Activated CD4-positive, alpha-beta memory T cell treated with anti-CD3 and anti-CD28 coated beads for 36 hours (primary cell): ENCODE data around the gene ATXN10. TPM values are rescaled to one million over a fixed set of nuclear protein-coding genes. Genes with fewer than 3 reads are reported as not detected.
"Not testable (repeated sequence)": the region's sequence is repeated elsewhere in the genome, so short reads cannot be mapped to it uniquely, and the experiment has no call there.

Experiments
- CTCF ChIA-PET: fragments of 350-600 bp; sonication (Branson Sonifier 250); formaldehyde crosslinking; loops from one replicate; lab custom pipeline; 2021; ENCODE audit warnings: antibody characterized with exemption, inconsistent platforms; lab: Charles Lee
- POLR2A ChIA-PET: fragments of 350-600 bp; sonication (Branson Sonifier 250); formaldehyde crosslinking; loops from one replicate; lab custom pipeline; 2021; ENCODE audit warnings: antibody characterized with exemption; lab: Charles Lee
- DNase-seq: peaks from one replicate; pipeline ENCODE4 v3.0.0-alpha.2; 2020
- H3K27ac Mint-ChIP-seq: one replicate; pipeline ENCODE4 v1.8.0; 2021; ENCODE audit warnings: mixed read lengths
- H3K27me3 Mint-ChIP-seq: one replicate; pipeline ENCODE4 v1.8.0; 2021; ENCODE audit warnings: mixed read lengths
- H3K36me3 Mint-ChIP-seq: one replicate; pipeline ENCODE4 v1.8.0; 2021; ENCODE audit warnings: mixed read lengths
- H3K4me1 Mint-ChIP-seq: one replicate; pipeline ENCODE4 v1.8.0; 2021; ENCODE audit warnings: low read depth, mixed read lengths
- H3K4me3 Mint-ChIP-seq: one replicate; pipeline ENCODE4 v1.8.0; 2021; ENCODE audit warnings: mild to moderate bottlenecking, mixed read lengths
- H3K9me3 Mint-ChIP-seq: one replicate; pipeline ENCODE4 v1.8.0; 2021; ENCODE audit warnings: mixed read lengths
- intact Hi-C: fragments of 100-400 bp; cut with micrococcal nuclease; formaldehyde crosslinking; loops from one replicate; pipeline ENCODE4 v1.15.1; 2023
- total RNA-seq, 2 experiments: library from RNA; stranded (reverse); gene quantifications; one replicate each; pipeline ENCODE4 v1.2.3, GENCODE V29; 2021

The ATXN10 gene
- total RNA-seq, 2 experiments from 2014 or later: 88.6 to 89.9 TPM

GRCh38 chr22:45670981-45671782, 452 bp upstream of the ATXN10 start:
- peak overlapping the region; percentile 83 for H3K4me3 Mint-ChIP-seq
- H3K36me3 Mint-ChIP-seq: peaks cover 6% of the 10 kb centered on the region
- peaks cover 5% of the 10 kb centered on the region for H3K27me3 Mint-ChIP-seq
- intact Hi-C loops: no loop called here
- ChIA-PET CTCF (interaction anchor here (1.2 kb wide), 1 partner anchor 335 kb away, joined by 3 read pairs; no protein-coding TSS in a partner anchor), POLR2A (interaction anchor here (0.6 to 1.2 kb wide), 4 partner anchors 14 to 29 kb away, joined by 3 to 4 read pairs (median 3); no protein-coding TSS in a partner anchor)
- DNase-seq: peak; percentile 13
- peak overlapping the region; percentile 78 for H3K27ac Mint-ChIP-seq
- no peaks in the 10 kb centered on the region for H3K9me3 Mint-ChIP-seq
- peaks cover 27% of the 10 kb centered on the region for H3K4me1 Mint-ChIP-seq

DNA sequence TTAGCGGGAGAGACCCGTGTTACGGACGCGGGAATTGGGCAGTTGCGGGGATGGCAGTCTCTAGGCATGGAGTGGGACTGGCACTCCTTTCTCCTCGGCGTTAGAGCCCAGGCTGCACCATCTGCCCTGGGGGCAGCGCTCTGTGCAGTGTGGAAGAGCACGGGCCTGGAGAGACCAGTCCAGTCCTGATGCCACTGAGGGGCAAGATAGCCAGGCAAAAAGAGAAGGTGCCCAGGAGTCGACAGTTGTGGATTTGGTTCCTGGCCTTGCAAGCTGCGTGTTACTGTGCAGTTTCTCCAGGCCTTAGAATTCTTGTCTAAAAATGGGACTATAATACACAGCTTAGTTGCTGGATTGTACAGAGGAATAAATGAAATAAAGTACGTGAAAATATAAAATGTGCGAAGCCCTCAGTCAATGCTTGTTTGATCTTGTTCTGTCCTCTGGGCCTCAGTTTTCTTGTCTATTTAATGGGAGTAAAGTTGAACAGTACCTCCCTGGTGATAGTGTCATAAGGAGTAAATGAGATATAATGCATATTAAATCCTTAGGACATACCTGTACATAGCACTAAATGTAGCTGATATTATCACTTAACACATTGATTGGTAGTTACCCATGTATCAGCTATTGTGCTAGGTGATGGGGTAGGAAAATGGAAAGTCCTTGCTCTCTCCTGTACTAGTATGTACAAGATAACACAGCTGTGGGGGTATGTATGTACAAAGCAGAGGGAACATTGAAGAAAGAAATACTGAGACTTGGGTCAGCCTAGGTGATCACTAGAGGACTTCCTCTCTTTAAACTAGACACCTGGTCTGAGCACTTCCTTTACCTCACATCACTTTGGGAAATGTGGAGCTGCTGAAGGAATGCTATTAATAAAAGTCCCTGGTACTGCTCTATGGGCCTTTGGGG, 1.2 kb downstream of the ATXN10 start:
- Mint-ChIP-seq H3K27ac (peak overlapping the region; percentile 58), H3K27me3 (no peaks in the 10 kb centered on the region), H3K4me1 (peaks cover 36% of the 10 kb centered on the region), H3K36me3 (peaks cover 10% of the 10 kb centered on the region), H3K9me3 (no peaks in the 10 kb centered on the region), H3K4me3 (peak overlapping the region; percentile 91)
- CTCF ChIA-PET: interaction anchor here (0.6 to 0.9 kb wide), 2 partner anchors 27 to 509 kb away, joined by 3 read pairs; partner anchors contain the start of gene NUP50
- no peak for DNase-seq
- intact Hi-C loops: no loop called here
- POLR2A ChIA-PET: no interaction called here

DNA sequence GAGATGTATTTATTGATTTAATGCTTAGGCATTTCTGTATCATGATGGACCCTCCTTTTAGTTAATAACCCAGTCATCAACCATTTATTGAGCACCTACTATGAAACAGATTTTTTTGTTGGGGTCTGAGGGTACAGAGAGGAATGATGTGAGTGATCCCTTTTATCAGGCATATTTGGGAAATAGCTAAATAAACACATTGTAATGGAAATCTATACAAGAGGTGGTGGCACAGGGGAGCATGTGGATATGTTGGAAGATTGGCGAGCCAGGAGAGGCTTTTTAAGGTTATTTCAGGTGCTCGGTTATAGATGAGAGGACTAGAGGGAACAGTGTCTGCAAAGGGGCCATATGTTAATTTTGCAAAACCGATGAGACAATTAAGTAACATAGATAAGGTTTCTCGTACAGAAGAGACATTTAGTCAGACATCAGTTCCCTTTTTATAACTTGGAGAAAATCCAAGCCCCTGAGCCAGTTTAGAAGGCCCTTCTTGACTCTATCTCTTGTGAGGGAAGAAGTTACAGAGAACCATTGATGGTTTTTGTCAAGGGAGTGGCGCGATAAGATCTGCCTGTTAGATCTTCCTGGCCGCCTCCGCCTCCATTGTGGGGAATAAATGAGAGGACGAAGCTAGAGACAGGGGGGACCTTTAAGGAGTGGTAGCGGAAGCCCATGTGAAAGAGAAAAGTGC, 2.0 kb downstream of the ATXN10 start:
- Mint-ChIP-seq H3K27ac (no peak overlapping the region), H3K27me3 (no peaks in the 10 kb centered on the region), H3K4me1 (peaks cover 39% of the 10 kb centered on the region), H3K36me3 (peaks cover 10% of the 10 kb centered on the region), H3K9me3 (no peaks in the 10 kb centered on the region), H3K4me3 (peak overlapping the region; percentile 91)
- no peak for DNase-seq
- intact Hi-C loops: no loop called here
- ChIA-PET POLR2A (no interaction called here), CTCF (interaction anchor here (0.6 to 0.9 kb wide), 2 partner anchors 28 to 510 kb away, joined by 3 read pairs; partner anchors contain the start of gene NUP50)

GRCh38 chr22:45676024-45676423, 4.4 kb downstream of the ATXN10 start:
- H3K27me3 Mint-ChIP-seq: no peaks in the 10 kb centered on the region
- peaks cover 11% of the 10 kb centered on the region for H3K36me3 Mint-ChIP-seq
- POLR2A ChIA-PET: no interaction called here
- peaks cover 47% of the 10 kb centered on the region for H3K4me1 Mint-ChIP-seq
- no peaks in the 10 kb centered on the region for H3K9me3 Mint-ChIP-seq
- no peak overlapping the region for H3K27ac Mint-ChIP-seq
- DNase-seq: no peak
- CTCF ChIA-PET: interaction anchor here (2.0 kb wide), 1 partner anchor 11 kb away, joined by 5 read pairs; no protein-coding TSS in a partner anchor
- no peak overlapping the region for H3K4me3 Mint-ChIP-seq
- intact Hi-C loops: no loop called here

- no peak overlapping the region for H3K4me3 Mint-ChIP-seq
- POLR2A ChIA-PET: no interaction called here
- no peak for DNase-seq
- CTCF ChIA-PET: interaction anchor here (1.0 kb wide), 1 partner anchor 8 kb away, joined by 3 read pairs; no protein-coding TSS in a partner anchor
- no peak overlapping the region for H3K27ac Mint-ChIP-seq
- peaks cover 47% of the 10 kb centered on the region for H3K4me1 Mint-ChIP-seq
- no peaks in the 10 kb centered on the region for H3K27me3 Mint-ChIP-seq
- no peaks in the 10 kb centered on the region for H3K9me3 Mint-ChIP-seq
- H3K36me3 Mint-ChIP-seq: peaks cover 11% of the 10 kb centered on the region
- intact Hi-C loops: no loop called here
Measured at GRCh38 chr22:45677063-45677462, 5.4 kb downstream of the ATXN10 start.

- no peak overlapping the region for H3K4me3 Mint-ChIP-seq
- H3K9me3 Mint-ChIP-seq: no peaks in the 10 kb centered on the region
- CTCF ChIA-PET: interaction anchor here (1.5 kb wide), 1 partner anchor 36 kb away, joined by 5 read pairs; no protein-coding TSS in a partner anchor
- peaks cover 11% of the 10 kb centered on the region for H3K36me3 Mint-ChIP-seq
- no peak overlapping the region for H3K27ac Mint-ChIP-seq
- no peak for DNase-seq
- POLR2A ChIA-PET: no interaction called here
- intact Hi-C loops: no loop called here
- H3K27me3 Mint-ChIP-seq: no peaks in the 10 kb centered on the region
- peaks cover 29% of the 10 kb centered on the region for H3K4me1 Mint-ChIP-seq
Measured at GRCh38 chr22:45678961-45679912, 7.6 kb downstream of the ATXN10 start.

DNA sequence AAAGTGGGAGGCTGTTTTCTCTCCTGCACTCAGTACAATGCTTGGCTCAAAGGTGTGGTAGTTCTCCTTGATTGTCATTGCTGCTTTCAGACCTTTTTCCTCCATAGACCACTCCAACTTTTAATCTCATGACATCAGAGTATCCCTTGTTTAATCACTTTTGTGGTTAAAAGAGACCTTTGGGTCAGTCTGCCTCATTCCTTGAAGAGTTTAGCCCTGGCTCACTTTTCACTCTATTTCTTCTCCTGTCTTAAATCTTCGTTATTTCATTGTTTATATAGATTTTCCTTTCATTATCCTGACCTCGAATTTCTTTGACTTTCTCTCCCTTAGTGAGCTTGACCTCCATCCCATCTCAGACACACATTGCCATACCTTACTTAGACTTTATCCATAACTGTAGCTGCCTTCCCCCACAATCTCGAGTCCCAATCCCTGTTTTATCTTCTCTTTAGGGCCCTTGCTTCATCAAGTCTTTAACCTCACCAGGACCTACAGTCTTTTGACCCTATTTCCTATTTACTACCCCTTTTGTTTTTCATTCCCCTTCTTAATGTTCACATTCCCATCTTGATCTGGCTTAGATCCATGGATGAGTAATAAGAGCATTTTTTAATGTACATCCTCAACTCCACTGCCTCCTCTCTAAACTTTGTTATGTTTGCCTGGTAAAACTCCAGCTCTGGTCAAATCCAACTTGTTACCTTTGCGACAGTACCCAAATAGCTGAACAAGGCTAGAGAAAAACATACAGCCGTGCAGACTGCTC, 9.5 kb downstream of the ATXN10 start:
- peaks cover 5% of the 10 kb centered on the region for H3K36me3 Mint-ChIP-seq
- CTCF ChIA-PET: no interaction called here
- intact Hi-C loops: no loop called here
- no peak for DNase-seq
- H3K27ac Mint-ChIP-seq: no peak overlapping the region
- no peaks in the 10 kb centered on the region for H3K9me3 Mint-ChIP-seq
- POLR2A ChIA-PET: no interaction called here
- H3K27me3 Mint-ChIP-seq: no peaks in the 10 kb centered on the region
- H3K4me1 Mint-ChIP-seq: peaks cover 23% of the 10 kb centered on the region
- H3K4me3 Mint-ChIP-seq: no peak overlapping the region

DNA sequence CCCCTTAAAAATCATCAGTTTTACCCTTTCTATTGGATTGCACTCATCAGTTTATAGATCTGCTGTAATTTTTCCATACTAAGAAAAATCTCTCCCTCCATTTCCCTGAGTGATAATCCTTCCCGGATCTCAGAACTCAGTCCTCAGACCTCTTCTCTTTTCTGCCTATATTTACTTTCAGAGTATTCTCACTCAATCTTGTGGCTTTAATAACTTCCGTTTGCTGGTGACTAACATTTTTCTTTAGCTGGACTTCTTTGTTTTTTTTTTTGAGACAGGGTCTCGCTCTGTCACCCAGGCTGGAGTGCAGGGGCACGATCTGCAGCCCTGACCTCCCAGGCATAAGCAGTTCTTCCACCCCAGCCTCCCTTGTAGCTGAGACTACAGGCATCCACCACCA, 10.4 kb downstream of the ATXN10 start:
- Mint-ChIP-seq H3K36me3 (peaks cover 1% of the 10 kb centered on the region), H3K4me1 (peaks cover 23% of the 10 kb centered on the region), H3K27me3 (no peaks in the 10 kb centered on the region), H3K4me3 (no peak overlapping the region), H3K9me3 (no peaks in the 10 kb centered on the region), H3K27ac (no peak overlapping the region)
- ChIA-PET CTCF (no interaction called here), POLR2A (no interaction called here)
- intact Hi-C loops: no loop called here
- DNase-seq: no peak

GRCh38 chr22:45682773-45683172, 11.1 kb downstream of the ATXN10 start:
- H3K27me3 Mint-ChIP-seq, H3K36me3 Mint-ChIP-seq, DNase-seq, H3K27ac Mint-ChIP-seq, CTCF ChIA-PET, intact Hi-C loops, H3K9me3 Mint-ChIP-seq, POLR2A ChIA-PET, H3K4me3 Mint-ChIP-seq: not testable (repeated sequence)
- H3K4me1 Mint-ChIP-seq: peaks cover 22% of the 10 kb centered on the region

GRCh38 chr22:45683248-45683647, 11.6 kb downstream of the ATXN10 start:
- H3K4me3 Mint-ChIP-seq: no peak overlapping the region
- H3K4me1 Mint-ChIP-seq: peaks cover 25% of the 10 kb centered on the region
- peaks cover 1% of the 10 kb centered on the region for H3K36me3 Mint-ChIP-seq
- intact Hi-C loops: no loop called here
- H3K27me3 Mint-ChIP-seq: no peaks in the 10 kb centered on the region
- POLR2A ChIA-PET: no interaction called here
- no peak overlapping the region for H3K27ac Mint-ChIP-seq
- CTCF ChIA-PET: no interaction called here
- H3K9me3 Mint-ChIP-seq: no peaks in the 10 kb centered on the region
- DNase-seq: no peak
